Measurements from ENCODE around the gene USP20. TPM values are rescaled to one million over a fixed set of nuclear protein-coding genes. Genes with fewer than 3 reads are reported as not detected.

USP20 gene
- total RNA-seq, 1 donor from 2014 or later = 27.0 TPM

- Histone ChIP-seq H3K27me3 (ENCODE audit: low read depth) (no peaks in the 10 kb centered on the region), H3K9me3 (no peaks in the 10 kb centered on the region), H3K36me3 (peaks cover 33% of the 10 kb centered on the region), H3K4me1 (no peaks in the 10 kb centered on the region), H3K27ac (no peak overlapping the region), H3K4me3 (no peak overlapping the region)
- intact Hi-C loops (cut with DNase I) = no loop called here
- TF ChIP-seq CTCF (IDR thresholded peaks at IDR 0.05) = no peak
- ATAC-seq = peak in 1 of 2 donors; percentile 74
- no peak for DNase-seq
These were observed 75.6 kb downstream of the USP20 start for GRCh38 chr9:129910628-129911567.

- intact Hi-C loops (cut with DNase I) = no loop called here
These were observed 78.8 kb downstream of the USP20 start for GRCh38 chr9:129914051-129914450.

GRCh38 chr9:129916707-129917106 lies 81.4 kb downstream of the USP20 start:
- intact Hi-C loops (cut with DNase I) = no loop called here
- Histone ChIP-seq H3K4me3 (no peak overlapping the region), H3K27me3 (ENCODE audit: low read depth) (no peaks in the 10 kb centered on the region), H3K4me1 (no peaks in the 10 kb centered on the region), H3K36me3 (peaks cover 12% of the 10 kb centered on the region), H3K9me3 (no peaks in the 10 kb centered on the region), H3K27ac (no peak overlapping the region)
- TF ChIP-seq CTCF (IDR thresholded peaks at IDR 0.05) = no peak
- DNase-seq = no peak
- no peak for ATAC-seq

More at GRCh38 chr9:129914051-129914450, 78.8 kb downstream of the USP20 start:
- H3K27ac ChIP-seq = no peak overlapping the region
- peaks cover 15% of the 10 kb centered on the region for H3K36me3 ChIP-seq
- H3K9me3 ChIP-seq = no peaks in the 10 kb centered on the region
- ATAC-seq = no peak
- no peaks in the 10 kb centered on the region for H3K4me1 ChIP-seq
- no peak for TF ChIP-seq CTCF (IDR thresholded peaks at IDR 0.05)
- no peaks in the 10 kb centered on the region for H3K27me3 ChIP-seq (ENCODE audit: low read depth)
- no peak overlapping the region for H3K4me3 ChIP-seq
- no peak for DNase-seq

GRCh38 chr9:129918296-129918950 lies 83.2 kb downstream of the USP20 start:
- ATAC-seq = no peak
- H3K4me3 ChIP-seq = no peak overlapping the region
- no peaks in the 10 kb centered on the region for H3K27me3 ChIP-seq (ENCODE audit: low read depth)
- H3K4me1 ChIP-seq = no peaks in the 10 kb centered on the region
- H3K36me3 ChIP-seq = peaks cover 29% of the 10 kb centered on the region
- no peak overlapping the region for H3K27ac ChIP-seq
- no peaks in the 10 kb centered on the region for H3K9me3 ChIP-seq
- TF ChIP-seq CTCF (IDR thresholded peaks at IDR 0.05) = no peak
- no peak for DNase-seq
- intact Hi-C loops (cut with DNase I) = no loop called here

GRCh38 chr9:129919277-129919676 lies 84.0 kb downstream of the USP20 start:
- Histone ChIP-seq H3K36me3 (peaks cover 37% of the 10 kb centered on the region), H3K4me1 (no peaks in the 10 kb centered on the region), H3K27ac (no peak overlapping the region), H3K9me3 (no peaks in the 10 kb centered on the region), H3K27me3 (ENCODE audit: low read depth) (no peaks in the 10 kb centered on the region), H3K4me3 (no peak overlapping the region)
- no peak for TF ChIP-seq CTCF (IDR thresholded peaks at IDR 0.05)
- no peak for DNase-seq
- ATAC-seq = no peak
- intact Hi-C loops (cut with DNase I) = no loop called here

Measured in lower lobe of right lung (tissue), 2 donors.